ENCODE data around the gene GDI2. TPM values are rescaled to one million over a fixed set of nuclear protein-coding genes. Genes with fewer than 3 reads are reported as not detected.

GDI2 gene
- total RNA-seq, 1 experiment from 2014 or later, result 321 TPM

DNA sequence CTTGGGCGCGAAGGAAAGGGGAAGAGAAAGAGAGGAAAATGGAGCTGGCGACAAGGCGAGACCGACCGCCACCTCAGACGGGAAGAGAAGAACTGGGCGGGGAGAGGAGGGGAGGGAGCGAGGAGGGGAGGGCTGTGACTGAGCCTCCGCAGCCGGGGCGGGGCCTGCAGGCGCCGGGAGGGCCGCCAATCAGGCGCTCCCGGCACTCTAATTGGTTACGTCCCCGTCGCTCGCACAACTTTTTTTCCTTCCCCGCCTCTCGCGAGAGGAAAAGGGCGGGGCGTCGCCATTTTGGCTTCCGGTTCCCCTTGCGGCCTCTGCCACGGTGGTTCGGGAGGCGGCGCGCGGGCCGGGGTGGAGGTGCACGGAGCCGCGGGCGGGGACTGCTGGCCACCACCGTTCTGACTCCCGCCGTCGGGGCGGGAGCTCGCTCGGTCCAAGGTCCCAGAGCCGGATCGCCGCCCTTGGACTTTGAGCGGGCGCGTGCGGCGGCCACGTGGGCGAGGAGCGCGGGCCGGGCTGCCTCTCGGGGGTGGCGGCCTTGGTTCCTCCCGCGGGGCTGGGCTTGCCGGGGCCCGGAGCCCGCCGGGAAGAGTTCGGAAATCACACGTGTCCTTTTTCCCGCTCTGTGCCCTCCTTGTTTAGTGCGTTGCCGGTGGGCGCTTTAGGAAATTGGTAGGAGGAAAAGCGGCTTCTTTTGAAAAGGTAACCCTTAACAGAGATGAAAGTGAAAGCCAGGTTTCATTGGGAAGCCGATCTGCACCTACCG, at the start of gene GDI2 (continued):
- TF ChIP-seq, protein P1, sequence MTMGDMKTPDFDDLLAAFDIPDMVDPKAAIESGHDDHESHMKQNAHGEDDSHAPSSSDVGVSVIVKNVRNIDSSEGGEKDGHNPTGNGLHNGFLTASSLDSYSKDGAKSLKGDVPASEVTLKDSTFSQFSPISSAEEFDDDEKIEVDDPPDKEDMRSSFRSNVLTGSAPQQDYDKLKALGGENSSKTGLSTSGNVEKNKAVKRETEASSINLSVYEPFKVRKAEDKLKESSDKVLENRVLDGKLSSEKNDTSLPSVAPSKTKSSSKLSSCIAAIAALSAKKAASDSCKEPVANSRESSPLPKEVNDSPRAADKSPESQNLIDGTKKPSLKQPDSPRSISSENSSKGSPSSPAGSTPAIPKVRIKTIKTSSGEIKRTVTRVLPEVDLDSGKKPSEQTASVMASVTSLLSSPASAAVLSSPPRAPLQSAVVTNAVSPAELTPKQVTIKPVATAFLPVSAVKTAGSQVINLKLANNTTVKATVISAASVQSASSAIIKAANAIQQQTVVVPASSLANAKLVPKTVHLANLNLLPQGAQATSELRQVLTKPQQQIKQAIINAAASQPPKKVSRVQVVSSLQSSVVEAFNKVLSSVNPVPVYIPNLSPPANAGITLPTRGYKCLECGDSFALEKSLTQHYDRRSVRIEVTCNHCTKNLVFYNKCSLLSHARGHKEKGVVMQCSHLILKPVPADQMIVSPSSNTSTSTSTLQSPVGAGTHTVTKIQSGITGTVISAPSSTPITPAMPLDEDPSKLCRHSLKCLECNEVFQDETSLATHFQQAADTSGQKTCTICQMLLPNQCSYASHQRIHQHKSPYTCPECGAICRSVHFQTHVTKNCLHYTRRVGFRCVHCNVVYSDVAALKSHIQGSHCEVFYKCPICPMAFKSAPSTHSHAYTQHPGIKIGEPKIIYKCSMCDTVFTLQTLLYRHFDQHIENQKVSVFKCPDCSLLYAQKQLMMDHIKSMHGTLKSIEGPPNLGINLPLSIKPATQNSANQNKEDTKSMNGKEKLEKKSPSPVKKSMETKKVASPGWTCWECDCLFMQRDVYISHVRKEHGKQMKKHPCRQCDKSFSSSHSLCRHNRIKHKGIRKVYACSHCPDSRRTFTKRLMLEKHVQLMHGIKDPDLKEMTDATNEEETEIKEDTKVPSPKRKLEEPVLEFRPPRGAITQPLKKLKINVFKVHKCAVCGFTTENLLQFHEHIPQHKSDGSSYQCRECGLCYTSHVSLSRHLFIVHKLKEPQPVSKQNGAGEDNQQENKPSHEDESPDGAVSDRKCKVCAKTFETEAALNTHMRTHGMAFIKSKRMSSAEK (CRISPR knock-in tag; IDR thresholded peaks at IDR 0.05; ENCODE audit: borderline replicate concordance), result no peak
- no peak for TF ChIP-seq IRF2 (CRISPR knock-in tag; IDR thresholded peaks at IDR 0.05; ENCODE audit: borderline replicate concordance, low read depth)
- TF ChIP-seq JAZF1 (CRISPR knock-in tag; IDR thresholded peaks at IDR 0.05), result no peak
- TF ChIP-seq NR3C1 (CRISPR knock-in tag; conservative IDR thresholded peaks at IDR 0.05; ENCODE audit: low read depth), result 0 out of 2 replicates have a peak, but pooled peaks have one; percentile 35
- TF ChIP-seq NFYB (CRISPR knock-in tag; conservative IDR thresholded peaks at IDR 0.05; ENCODE audit: low read depth), result peak; percentile 76
- TF ChIP-seq NR1H2 (CRISPR knock-in tag; IDR thresholded peaks at IDR 0.05), result no peak
- TF ChIP-seq, protein P2, sequence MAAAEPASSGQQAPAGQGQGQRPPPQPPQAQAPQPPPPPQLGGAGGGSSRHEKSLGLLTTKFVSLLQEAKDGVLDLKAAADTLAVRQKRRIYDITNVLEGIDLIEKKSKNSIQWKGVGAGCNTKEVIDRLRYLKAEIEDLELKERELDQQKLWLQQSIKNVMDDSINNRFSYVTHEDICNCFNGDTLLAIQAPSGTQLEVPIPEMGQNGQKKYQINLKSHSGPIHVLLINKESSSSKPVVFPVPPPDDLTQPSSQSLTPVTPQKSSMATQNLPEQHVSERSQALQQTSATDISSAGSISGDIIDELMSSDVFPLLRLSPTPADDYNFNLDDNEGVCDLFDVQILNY (CRISPR knock-in tag; IDR thresholded peaks at IDR 0.05), result peak; percentile 54; the same call in 1 of the 2 replicates
- TF ChIP-seq, protein P3, sequence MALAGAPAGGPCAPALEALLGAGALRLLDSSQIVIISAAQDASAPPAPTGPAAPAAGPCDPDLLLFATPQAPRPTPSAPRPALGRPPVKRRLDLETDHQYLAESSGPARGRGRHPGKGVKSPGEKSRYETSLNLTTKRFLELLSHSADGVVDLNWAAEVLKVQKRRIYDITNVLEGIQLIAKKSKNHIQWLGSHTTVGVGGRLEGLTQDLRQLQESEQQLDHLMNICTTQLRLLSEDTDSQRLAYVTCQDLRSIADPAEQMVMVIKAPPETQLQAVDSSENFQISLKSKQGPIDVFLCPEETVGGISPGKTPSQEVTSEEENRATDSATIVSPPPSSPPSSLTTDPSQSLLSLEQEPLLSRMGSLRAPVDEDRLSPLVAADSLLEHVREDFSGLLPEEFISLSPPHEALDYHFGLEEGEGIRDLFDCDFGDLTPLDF (CRISPR knock-in tag; IDR thresholded peaks at IDR 0.05), result peak; percentile 45; the same call in 1 of the 2 replicates
- TF ChIP-seq FOXK1 (CRISPR knock-in tag; IDR thresholded peaks at IDR 0.05), result peak; percentile 40; the same call in 1 of the 2 replicates
- TF ChIP-seq TCF7 (CRISPR knock-in tag; IDR thresholded peaks at IDR 0.05; ENCODE audit: low read depth), result 0 out of 2 replicates have a peak, but pooled peaks have one; percentile 29
- TF ChIP-seq CREM (CRISPR knock-in tag; IDR thresholded peaks at IDR 0.05), result no peak
- TF ChIP-seq, protein P4, sequence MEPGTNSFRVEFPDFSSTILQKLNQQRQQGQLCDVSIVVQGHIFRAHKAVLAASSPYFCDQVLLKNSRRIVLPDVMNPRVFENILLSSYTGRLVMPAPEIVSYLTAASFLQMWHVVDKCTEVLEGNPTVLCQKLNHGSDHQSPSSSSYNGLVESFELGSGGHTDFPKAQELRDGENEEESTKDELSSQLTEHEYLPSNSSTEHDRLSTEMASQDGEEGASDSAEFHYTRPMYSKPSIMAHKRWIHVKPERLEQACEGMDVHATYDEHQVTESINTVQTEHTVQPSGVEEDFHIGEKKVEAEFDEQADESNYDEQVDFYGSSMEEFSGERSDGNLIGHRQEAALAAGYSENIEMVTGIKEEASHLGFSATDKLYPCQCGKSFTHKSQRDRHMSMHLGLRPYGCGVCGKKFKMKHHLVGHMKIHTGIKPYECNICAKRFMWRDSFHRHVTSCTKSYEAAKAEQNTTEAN (CRISPR knock-in tag; IDR thresholded peaks at IDR 0.05), result peak; percentile 47; the same call in 1 of the 2 replicates
- TF ChIP-seq, protein P5, sequence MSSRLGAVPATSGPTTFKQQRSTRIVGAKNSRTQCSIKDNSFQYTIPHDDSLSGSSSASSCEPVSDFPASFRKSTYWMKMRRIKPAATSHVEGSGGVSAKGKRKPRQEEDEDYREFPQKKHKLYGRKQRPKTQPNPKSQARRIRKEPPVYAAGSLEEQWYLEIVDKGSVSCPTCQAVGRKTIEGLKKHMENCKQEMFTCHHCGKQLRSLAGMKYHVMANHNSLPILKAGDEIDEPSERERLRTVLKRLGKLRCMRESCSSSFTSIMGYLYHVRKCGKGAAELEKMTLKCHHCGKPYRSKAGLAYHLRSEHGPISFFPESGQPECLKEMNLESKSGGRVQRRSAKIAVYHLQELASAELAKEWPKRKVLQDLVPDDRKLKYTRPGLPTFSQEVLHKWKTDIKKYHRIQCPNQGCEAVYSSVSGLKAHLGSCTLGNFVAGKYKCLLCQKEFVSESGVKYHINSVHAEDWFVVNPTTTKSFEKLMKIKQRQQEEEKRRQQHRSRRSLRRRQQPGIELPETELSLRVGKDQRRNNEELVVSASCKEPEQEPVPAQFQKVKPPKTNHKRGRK (CRISPR knock-in tag; IDR thresholded peaks at IDR 0.05; ENCODE audit: borderline replicate concordance), result no peak
- no peak for TF ChIP-seq NFATC4 (CRISPR knock-in tag; IDR thresholded peaks at IDR 0.05)
- peak; percentile 90 for TF ChIP-seq SP1 (CRISPR knock-in tag; conservative IDR thresholded peaks at IDR 0.05)
- TF ChIP-seq MXD4 (CRISPR knock-in tag; IDR thresholded peaks at IDR 0.05; ENCODE audit: borderline replicate concordance), result no peak
- TF ChIP-seq, protein P6, sequence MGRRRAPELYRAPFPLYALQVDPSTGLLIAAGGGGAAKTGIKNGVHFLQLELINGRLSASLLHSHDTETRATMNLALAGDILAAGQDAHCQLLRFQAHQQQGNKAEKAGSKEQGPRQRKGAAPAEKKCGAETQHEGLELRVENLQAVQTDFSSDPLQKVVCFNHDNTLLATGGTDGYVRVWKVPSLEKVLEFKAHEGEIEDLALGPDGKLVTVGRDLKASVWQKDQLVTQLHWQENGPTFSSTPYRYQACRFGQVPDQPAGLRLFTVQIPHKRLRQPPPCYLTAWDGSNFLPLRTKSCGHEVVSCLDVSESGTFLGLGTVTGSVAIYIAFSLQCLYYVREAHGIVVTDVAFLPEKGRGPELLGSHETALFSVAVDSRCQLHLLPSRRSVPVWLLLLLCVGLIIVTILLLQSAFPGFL (CRISPR knock-in tag; IDR thresholded peaks at IDR 0.05; ENCODE audit: borderline replicate concordance), result no peak
- peak; percentile 80; the same call in 1 of the 2 replicates for TF ChIP-seq JUN (CRISPR knock-in tag; IDR thresholded peaks at IDR 0.05)
- peak; percentile 24; the same call in 1 of the 2 replicates for TF ChIP-seq ZNF232 (CRISPR knock-in tag; IDR thresholded peaks at IDR 0.05)
- peak; percentile 28; the same call in 1 of the 2 replicates for TF ChIP-seq ZNF317 (CRISPR knock-in tag; IDR thresholded peaks at IDR 0.05; ENCODE audit: borderline replicate concordance, low read depth)
- TF ChIP-seq, protein P7, sequence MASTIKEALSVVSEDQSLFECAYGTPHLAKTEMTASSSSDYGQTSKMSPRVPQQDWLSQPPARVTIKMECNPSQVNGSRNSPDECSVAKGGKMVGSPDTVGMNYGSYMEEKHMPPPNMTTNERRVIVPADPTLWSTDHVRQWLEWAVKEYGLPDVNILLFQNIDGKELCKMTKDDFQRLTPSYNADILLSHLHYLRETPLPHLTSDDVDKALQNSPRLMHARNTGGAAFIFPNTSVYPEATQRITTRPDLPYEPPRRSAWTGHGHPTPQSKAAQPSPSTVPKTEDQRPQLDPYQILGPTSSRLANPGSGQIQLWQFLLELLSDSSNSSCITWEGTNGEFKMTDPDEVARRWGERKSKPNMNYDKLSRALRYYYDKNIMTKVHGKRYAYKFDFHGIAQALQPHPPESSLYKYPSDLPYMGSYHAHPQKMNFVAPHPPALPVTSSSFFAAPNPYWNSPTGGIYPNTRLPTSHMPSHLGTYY (CRISPR knock-in tag; IDR thresholded peaks at IDR 0.05), result peak; percentile 44; the same call in 1 of the 2 replicates
- TF ChIP-seq, protein P8, sequence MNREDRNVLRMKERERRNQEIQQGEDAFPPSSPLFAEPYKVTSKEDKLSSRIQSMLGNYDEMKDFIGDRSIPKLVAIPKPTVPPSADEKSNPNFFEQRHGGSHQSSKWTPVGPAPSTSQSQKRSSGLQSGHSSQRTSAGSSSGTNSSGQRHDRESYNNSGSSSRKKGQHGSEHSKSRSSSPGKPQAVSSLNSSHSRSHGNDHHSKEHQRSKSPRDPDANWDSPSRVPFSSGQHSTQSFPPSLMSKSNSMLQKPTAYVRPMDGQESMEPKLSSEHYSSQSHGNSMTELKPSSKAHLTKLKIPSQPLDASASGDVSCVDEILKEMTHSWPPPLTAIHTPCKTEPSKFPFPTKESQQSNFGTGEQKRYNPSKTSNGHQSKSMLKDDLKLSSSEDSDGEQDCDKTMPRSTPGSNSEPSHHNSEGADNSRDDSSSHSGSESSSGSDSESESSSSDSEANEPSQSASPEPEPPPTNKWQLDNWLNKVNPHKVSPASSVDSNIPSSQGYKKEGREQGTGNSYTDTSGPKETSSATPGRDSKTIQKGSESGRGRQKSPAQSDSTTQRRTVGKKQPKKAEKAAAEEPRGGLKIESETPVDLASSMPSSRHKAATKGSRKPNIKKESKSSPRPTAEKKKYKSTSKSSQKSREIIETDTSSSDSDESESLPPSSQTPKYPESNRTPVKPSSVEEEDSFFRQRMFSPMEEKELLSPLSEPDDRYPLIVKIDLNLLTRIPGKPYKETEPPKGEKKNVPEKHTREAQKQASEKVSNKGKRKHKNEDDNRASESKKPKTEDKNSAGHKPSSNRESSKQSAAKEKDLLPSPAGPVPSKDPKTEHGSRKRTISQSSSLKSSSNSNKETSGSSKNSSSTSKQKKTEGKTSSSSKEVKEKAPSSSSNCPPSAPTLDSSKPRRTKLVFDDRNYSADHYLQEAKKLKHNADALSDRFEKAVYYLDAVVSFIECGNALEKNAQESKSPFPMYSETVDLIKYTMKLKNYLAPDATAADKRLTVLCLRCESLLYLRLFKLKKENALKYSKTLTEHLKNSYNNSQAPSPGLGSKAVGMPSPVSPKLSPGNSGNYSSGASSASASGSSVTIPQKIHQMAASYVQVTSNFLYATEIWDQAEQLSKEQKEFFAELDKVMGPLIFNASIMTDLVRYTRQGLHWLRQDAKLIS (CRISPR knock-in tag; IDR thresholded peaks at IDR 0.05; ENCODE audit: borderline replicate concordance), result no peak
